Esophagus muscularis mucosa (tissue), 4 donors: ENCODE results near the gene CHRNG.

Source experiments
- CTCF ChIP-seq, 3 experiments: fragments of 200-600 bp in 2 of 3; fragments of 450-650 bp in 1 of 3; sonication (generic) in 2 of 3; IDR thresholded peaks; one replicate each; pipeline ENCODE4 v1.5.1; 2017 to 2019; ENCODE audit warnings: antibody characterized with exemption in 3 of 3, mild to moderate bottlenecking in 2 of 3, moderate library complexity in 1 of 3
- EP300 ChIP-seq: sonication (generic); formaldehyde crosslinking; IDR thresholded peaks from one replicate; pipeline ENCODE4 v1.6.1; 2017; ENCODE audit warnings: antibody characterized with exemption
- POLR2AphosphoS5 ChIP-seq, 2 donors: sonication (generic); formaldehyde crosslinking; IDR thresholded peaks; one replicate each; pipeline ENCODE4 v1.6.1; 2017; ENCODE audit warnings: antibody characterized with exemption in 2 of 2

- TF ChIP-seq CTCF (IDR thresholded peaks at IDR 0.05): no peak
- TF ChIP-seq EP300: no peak
- no peak for TF ChIP-seq POLR2AphosphoS5 (IDR thresholded peaks at IDR 0.05)
Measured at GRCh38 chr2:232512602-232513001, 26.9 kb upstream of the CHRNG start.
